CD4-positive, CD25-positive, alpha-beta regulatory T cell (primary cell): ENCODE data around the gene TEX10. TPM values are rescaled to one million over a fixed set of nuclear protein-coding genes. Genes with fewer than 3 reads are reported as not detected.

Experiments
- ATAC-seq, 2 donors: fragments of 150-1000 bp; cut with Tn5 transposase; one replicate each; pipeline ENCODE4 v1.10.0; 2021; ENCODE audit warnings: low read depth in 2 of 2, moderate number of reproducible peaks in 2 of 2, moderate library complexity in 1 of 2
- DNase-seq, 3 donors: peaks; one replicate each; pipeline versions ENCODE4 v3.0.0 to v3.0.0-alpha.2; 2012 to 2022; ENCODE audit warnings: mixed read lengths in 1 of 3
- H3K27ac ChIP-seq: one replicate; pipeline ENCODE4 v1.7.0; 2013; ENCODE audit warnings: mild to moderate bottlenecking, low read length; ENCODE audit not compliant: insufficient read depth, poor library complexity, severe bottlenecking
- H3K27me3 ChIP-seq: one replicate; pipeline ENCODE4 v1.7.0; 2013; ENCODE audit warnings: low read length; ENCODE audit not compliant: control insufficient read depth, insufficient read depth
- H3K36me3 ChIP-seq: one replicate; pipeline ENCODE4 v1.7.0; 2013; ENCODE audit warnings: mild to moderate bottlenecking, low read length, moderate library complexity; ENCODE audit not compliant: control insufficient read depth, insufficient read depth
- H3K4me1 ChIP-seq: 2 replicates; pipeline ENCODE4 v1.7.0; 2013; ENCODE audit warnings: mild to moderate bottlenecking, low read length; ENCODE audit not compliant: insufficient read depth, control insufficient read depth, poor library complexity, severe bottlenecking
- H3K4me3 ChIP-seq: one replicate; pipeline ENCODE4 v1.7.0; 2013; ENCODE audit warnings: low read depth, mild to moderate bottlenecking, low read length, moderate library complexity
- H3K9me3 ChIP-seq, 2 experiments: 1 replicate in 1 of 2; 2 replicates in 1 of 2; pipeline ENCODE4 v1.7.0; 2013; ENCODE audit warnings: low read length in 2 of 2, mild to moderate bottlenecking in 1 of 2, moderate library complexity in 1 of 2; ENCODE audit not compliant: control insufficient read depth in 2 of 2
- H3K27ac Mint-ChIP-seq, 3 donors: one replicate each; pipeline ENCODE4 v1.8.0; 2020 to 2022; ENCODE audit warnings: mild to moderate bottlenecking in 3 of 3, mixed read lengths in 3 of 3, moderate library complexity in 2 of 3
- H3K27me3 Mint-ChIP-seq: one replicate; pipeline ENCODE4 v1.8.0; 2022; ENCODE audit warnings: mild to moderate bottlenecking, mixed read lengths
- H3K36me3 Mint-ChIP-seq: one replicate; pipeline ENCODE4 v1.8.0; 2020; ENCODE audit warnings: mixed read lengths
- H3K4me1 Mint-ChIP-seq, 4 donors: one replicate each; pipeline ENCODE4 v1.8.0; 2020 to 2022; ENCODE audit warnings: mixed read lengths in 4 of 4, mild to moderate bottlenecking in 1 of 4
- H3K4me3 Mint-ChIP-seq, 4 donors: one replicate each; pipeline ENCODE4 v1.8.0; 2020 to 2022; ENCODE audit warnings: mild to moderate bottlenecking in 4 of 4, mixed read lengths in 4 of 4, moderate library complexity in 3 of 4
- H3K9me3 Mint-ChIP-seq, 7 donors: one replicate each; pipeline ENCODE4 v1.8.0; 2020 to 2022; ENCODE audit warnings: mixed read lengths in 7 of 7, mild to moderate bottlenecking in 3 of 7, moderate library complexity in 2 of 7
- polyA plus RNA-seq, 4 donors: library from polyadenylated mRNA; unstranded; fragments of 300-500 nt; fragmentation: Illumina TruSeq; gene quantifications; one replicate each; pipeline ENCODE4 v1.2.3, GENCODE V29; 2021
- total RNA-seq: library from RNA; stranded (reverse); gene quantifications from one replicate; pipeline ENCODE4 v1.2.3, GENCODE V29; 2022

The TEX10 gene
- total and polyA plus RNA-seq, 5 donors from 2014 or later: 13.7 to 23.9 (median 18.9) TPM

GRCh38 chr9:100284247-100284646 is 68.5 kb downstream of the TEX10 start:
- no peak overlapping the region for H3K4me3 ChIP-seq
- H3K36me3 Mint-ChIP-seq: peaks cover 59% of the 10 kb centered on the region
- no peaks in the 10 kb centered on the region for H3K27me3 Mint-ChIP-seq

DNA sequence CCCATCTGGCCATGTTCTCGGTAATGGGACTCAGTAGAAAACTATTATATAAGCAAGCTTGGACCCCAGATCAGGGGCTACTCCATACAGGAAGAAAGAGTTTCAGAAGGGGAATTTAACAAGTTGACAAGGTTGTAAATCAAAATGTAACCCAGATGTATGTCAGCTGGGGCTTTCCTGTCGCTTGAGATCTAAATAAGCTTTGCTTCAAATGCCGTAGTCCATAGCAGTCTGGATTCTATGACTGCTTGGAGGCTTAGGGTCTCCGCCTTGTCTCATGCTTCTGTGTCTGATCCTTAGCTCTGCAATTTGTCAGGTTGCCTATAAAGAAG is 70.4 kb downstream of the TEX10 start:
- peaks cover 0 to 11% (median 2%) of the 10 kb centered on the region in 7 donors for H3K9me3 Mint-ChIP-seq
- no peaks in the 10 kb centered on the region for H3K27me3 Mint-ChIP-seq
- peaks cover 58% of the 10 kb centered on the region for H3K36me3 Mint-ChIP-seq
- H3K27ac Mint-ChIP-seq: peak overlapping the region in 1 of 3 donors; percentile 65
- Histone ChIP-seq H3K27me3 (no peaks in the 10 kb centered on the region), H3K4me1 (no peaks in the 10 kb centered on the region), H3K36me3 (peaks cover 33% of the 10 kb centered on the region), H3K9me3 (no peaks in the 10 kb centered on the region), H3K4me3 (no peak overlapping the region), H3K27ac (no peak overlapping the region)
- H3K4me3 Mint-ChIP-seq: no peak overlapping the region
- DNase-seq (no peak), ATAC-seq (no peak)
- H3K4me1 Mint-ChIP-seq: peaks cover 0 to 4% (median 0%) of the 10 kb centered on the region in 4 donors

More at GRCh38 chr9:100284247-100284646, 68.5 kb downstream of the TEX10 start:
- peaks cover 0 to 2% of the 10 kb centered on the region in 2 experiments for H3K9me3 ChIP-seq
- peaks cover 48% of the 10 kb centered on the region for H3K36me3 ChIP-seq
- H3K27ac ChIP-seq: no peak overlapping the region
- DNase-seq (no peak), ATAC-seq (no peak)
- Mint-ChIP-seq H3K27ac (no peak overlapping the region), H3K9me3 (peaks cover 0 to 15% (median 5%) of the 10 kb centered on the region in 7 donors), H3K4me3 (no peak overlapping the region), H3K4me1 (peaks cover 0 to 4% (median 0%) of the 10 kb centered on the region in 4 donors)
- H3K4me1 ChIP-seq: no peaks in the 10 kb centered on the region
- no peaks in the 10 kb centered on the region for H3K27me3 ChIP-seq

DNA sequence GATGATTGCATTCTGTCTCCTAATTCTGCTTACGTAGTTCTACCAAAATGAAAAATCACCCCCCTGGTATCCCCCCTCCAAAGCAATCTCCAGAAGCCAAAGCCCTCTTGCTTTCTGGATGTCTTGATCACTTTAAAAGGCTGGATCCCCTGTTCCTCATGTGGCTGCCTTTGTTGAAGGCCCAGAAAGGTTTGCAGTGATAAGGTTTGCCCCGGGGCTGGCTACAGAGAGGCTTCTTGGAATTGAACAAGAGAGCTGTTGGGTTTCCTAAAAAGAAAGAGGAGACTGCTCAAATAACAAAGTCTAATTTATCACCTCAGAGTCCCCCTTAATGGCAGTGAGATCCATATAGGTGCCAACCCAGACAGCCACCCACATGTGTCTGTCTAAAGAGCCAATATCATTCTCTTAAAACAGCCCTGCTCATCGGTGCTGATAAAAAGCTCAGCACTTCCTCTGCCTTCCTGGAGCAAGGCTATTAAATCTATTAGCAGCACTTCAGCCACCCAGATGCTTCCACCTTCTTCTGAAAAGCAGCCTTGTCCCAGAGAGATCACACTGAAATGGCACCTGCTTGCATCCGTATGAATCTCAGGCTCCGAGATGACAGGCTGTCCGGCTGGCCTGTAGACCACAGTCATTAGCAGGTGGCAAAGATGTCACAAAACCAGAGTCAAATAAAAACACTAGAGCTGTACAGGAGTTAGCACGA is 70.9 kb downstream of the TEX10 start:
- Mint-ChIP-seq H3K27me3 (no peaks in the 10 kb centered on the region), H3K4me3 (no peak overlapping the region), H3K27ac (peak overlapping the region in 1 of 3 donors; percentile 20), H3K9me3 (peaks cover 0 to 11% (median 2%) of the 10 kb centered on the region in 7 donors), H3K4me1 (peaks cover 0 to 9% (median 0%) of the 10 kb centered on the region in 4 donors), H3K36me3 (peaks cover 58% of the 10 kb centered on the region)
- Histone ChIP-seq H3K4me3 (no peak overlapping the region), H3K27ac (no peak overlapping the region), H3K9me3 (no peaks in the 10 kb centered on the region), H3K36me3 (peaks cover 28% of the 10 kb centered on the region), H3K4me1 (no peaks in the 10 kb centered on the region), H3K27me3 (no peaks in the 10 kb centered on the region)
- DNase-seq (no peak), ATAC-seq (no peak)

DNA sequence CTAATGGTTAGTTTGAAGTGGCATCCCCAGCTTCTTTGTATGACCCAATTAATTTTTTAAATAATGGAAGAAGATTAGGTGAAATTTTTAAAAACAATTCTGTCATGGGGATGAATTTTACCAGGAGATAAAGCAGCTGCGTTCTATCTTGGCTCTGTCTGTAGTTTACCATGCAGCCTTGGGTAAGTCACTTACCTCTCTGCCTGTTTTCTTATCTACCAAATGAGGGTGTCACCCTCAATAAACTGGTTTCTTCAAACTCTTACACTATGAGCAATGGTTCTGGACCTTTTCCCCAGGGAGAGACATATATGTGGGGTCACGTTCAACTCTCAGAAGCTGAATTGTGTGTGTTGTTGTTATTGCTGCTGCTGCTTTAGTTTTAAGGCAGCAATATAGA is 71.7 kb downstream of the TEX10 start:
- Histone ChIP-seq H3K4me1 (no peaks in the 10 kb centered on the region), H3K27me3 (no peaks in the 10 kb centered on the region), H3K27ac (no peak overlapping the region), H3K9me3 (no peaks in the 10 kb centered on the region), H3K4me3 (no peak overlapping the region), H3K36me3 (peaks cover 23% of the 10 kb centered on the region)
- Mint-ChIP-seq H3K27ac (no peak overlapping the region), H3K4me1 (peaks cover 0 to 9% (median 0%) of the 10 kb centered on the region in 4 donors), H3K27me3 (no peaks in the 10 kb centered on the region), H3K36me3 (peaks cover 60% of the 10 kb centered on the region), H3K4me3 (no peak overlapping the region), H3K9me3 (peaks cover 0 to 11% (median 2%) of the 10 kb centered on the region in 7 donors)
- DNase-seq (no peak), ATAC-seq (no peak)

DNA sequence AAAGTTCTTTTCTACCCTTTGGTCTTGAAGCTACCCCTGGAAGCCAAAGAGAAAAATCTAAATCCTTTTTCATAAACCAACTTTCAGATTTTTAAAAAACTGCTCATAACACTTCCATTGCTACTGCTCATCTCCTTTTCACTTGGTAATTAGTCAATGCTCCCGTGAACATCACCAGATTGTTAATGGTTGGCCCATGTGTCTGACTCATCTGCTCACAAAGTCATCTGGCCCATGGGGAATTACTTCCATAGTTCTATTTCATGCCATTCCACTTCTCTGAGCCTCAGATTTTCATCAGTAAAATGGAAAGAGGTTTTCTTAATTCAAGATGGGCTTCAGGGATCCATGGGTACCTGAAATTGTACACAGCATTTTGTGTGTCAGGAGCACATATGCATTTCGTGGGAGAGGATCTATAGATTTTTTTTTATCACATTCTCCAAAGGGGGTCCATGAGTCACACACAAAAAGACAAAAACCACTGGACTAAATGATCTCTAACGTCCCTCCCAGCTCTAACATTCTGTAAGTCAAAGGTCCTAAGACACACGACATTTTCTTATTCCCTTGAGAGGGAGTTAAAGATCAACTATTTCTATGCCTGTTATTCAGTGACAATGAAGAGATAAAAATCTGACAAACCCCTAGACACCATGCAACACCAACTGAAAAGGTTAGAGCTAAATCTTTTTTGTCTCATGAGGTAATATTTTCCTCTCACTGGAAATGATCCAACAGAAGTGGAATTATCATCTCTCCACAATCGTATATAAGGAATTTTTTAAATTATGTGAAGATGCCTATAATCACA is 75.4 kb downstream of the TEX10 start:
- Mint-ChIP-seq H3K27ac (peak overlapping the region in 1 of 3 donors; percentile 21), H3K4me3 (no peak overlapping the region), H3K9me3 (no peaks in the 10 kb centered on the region), H3K36me3 (peaks cover 56% of the 10 kb centered on the region), H3K4me1 (peaks cover 0 to 5% (median 0%) of the 10 kb centered on the region in 4 donors), H3K27me3 (no peaks in the 10 kb centered on the region)
- H3K4me3 ChIP-seq: no peak overlapping the region
- ATAC-seq: no peak
- H3K27me3 ChIP-seq: no peaks in the 10 kb centered on the region
- peaks cover 16% of the 10 kb centered on the region for H3K36me3 ChIP-seq
- H3K27ac ChIP-seq: no peak overlapping the region
- H3K4me1 ChIP-seq: no peaks in the 10 kb centered on the region
- H3K9me3 ChIP-seq: no peaks in the 10 kb centered on the region
- no peak for DNase-seq

DNA sequence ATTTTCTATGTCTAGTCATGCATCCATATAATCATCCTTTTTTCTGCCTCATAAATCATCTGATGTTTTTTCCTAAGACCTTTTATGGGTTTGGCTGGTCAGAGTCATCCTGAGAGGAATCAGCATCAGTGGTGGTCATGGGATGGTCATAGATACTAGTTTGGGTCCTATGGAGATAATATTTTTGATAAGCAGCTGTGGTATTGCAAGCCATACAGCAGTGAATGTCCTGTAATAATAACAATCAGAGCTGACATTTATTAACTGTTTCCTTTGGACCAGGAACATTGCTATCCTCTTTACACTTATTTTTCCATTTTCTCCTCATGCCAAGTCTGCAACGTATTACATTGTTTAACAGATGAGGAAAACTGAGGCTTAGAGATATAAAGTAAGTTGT is 83.1 kb downstream of the TEX10 start:
- no peak overlapping the region for H3K27ac Mint-ChIP-seq
- no peak for ATAC-seq
- H3K9me3 Mint-ChIP-seq: no peaks in the 10 kb centered on the region
- H3K36me3 Mint-ChIP-seq: peaks cover 35% of the 10 kb centered on the region
- peak overlapping the region in 1 of 4 donors; percentile 69 for H3K4me3 Mint-ChIP-seq
- H3K4me1 ChIP-seq: no peaks in the 10 kb centered on the region
- no peak for DNase-seq
- no peaks in the 10 kb centered on the region for H3K9me3 ChIP-seq
- H3K4me1 Mint-ChIP-seq: no peaks in the 10 kb centered on the region
- no peaks in the 10 kb centered on the region for H3K27me3 Mint-ChIP-seq
- H3K27me3 ChIP-seq: no peaks in the 10 kb centered on the region
- H3K36me3 ChIP-seq: peaks cover 25% of the 10 kb centered on the region
- H3K27ac ChIP-seq: no peak overlapping the region
- H3K4me3 ChIP-seq: no peak overlapping the region

- Mint-ChIP-seq H3K4me3 (no peak overlapping the region), H3K27me3 (no peaks in the 10 kb centered on the region)
Measured at GRCh38 chr9:100268271-100268670, 84.5 kb downstream of the TEX10 start.

More at GRCh38 chr9:100268271-100268670, 84.5 kb downstream of the TEX10 start:
- ATAC-seq (no peak), DNase-seq (no peak)
- no peaks in the 10 kb centered on the region for H3K9me3 Mint-ChIP-seq
- no peak overlapping the region for H3K27ac ChIP-seq
- H3K4me1 ChIP-seq: no peaks in the 10 kb centered on the region
- no peaks in the 10 kb centered on the region for H3K4me1 Mint-ChIP-seq
- H3K27me3 ChIP-seq: no peaks in the 10 kb centered on the region
- no peak overlapping the region for H3K4me3 ChIP-seq
- H3K36me3 ChIP-seq: peaks cover 20% of the 10 kb centered on the region
- peaks cover 36% of the 10 kb centered on the region for H3K36me3 Mint-ChIP-seq
- no peaks in the 10 kb centered on the region for H3K9me3 ChIP-seq
- H3K27ac Mint-ChIP-seq: no peak overlapping the region
